HUES64 (cell line): ENCODE data around the gene DCAF10.
"Not testable (repeated sequence)": the region's sequence is repeated elsewhere in the genome, so short reads cannot be mapped to it uniquely, and the experiment has no call there.

Experiments used
- H3K27ac ChIP-seq: 2 replicates; pipeline ENCODE4 v1.7.0; 2013; ENCODE audit warnings: low read depth, low read length, inconsistent platforms
- H3K27me3 ChIP-seq: 2 replicates; pipeline ENCODE4 v1.6.1; 2013; ENCODE audit warnings: mild to moderate bottlenecking, low read length; ENCODE audit not compliant: insufficient read depth
- H3K36me3 ChIP-seq: 2 replicates; pipeline ENCODE4 v1.6.1; 2013; ENCODE audit warnings: mild to moderate bottlenecking, low read length; ENCODE audit not compliant: insufficient read depth
- H3K4me1 ChIP-seq: 2 replicates; pipeline ENCODE4 v1.6.1; 2013; ENCODE audit warnings: mild to moderate bottlenecking, low read length, moderate library complexity; ENCODE audit not compliant: insufficient read depth
- H3K4me3 ChIP-seq: 2 replicates; pipeline ENCODE4 v1.5.1; 2013; ENCODE audit warnings: mild to moderate bottlenecking, low read length, moderate library complexity
- H3K9ac ChIP-seq: 2 replicates; pipeline ENCODE4 v1.6.1; 2013; ENCODE audit warnings: mild to moderate bottlenecking, low read depth, low read length
- H3K9me3 ChIP-seq: 2 replicates; pipeline ENCODE4 v1.6.1; 2013; ENCODE audit warnings: low read depth, low read length; ENCODE audit not compliant: insufficient read depth
- WGBS: fragments of 150-250, 120-280 bp; methylation state at CpG from one replicate; pipeline ENCODE4 v1.1.7; 2013; ENCODE audit warnings: missing lambda C conversion rate; 5-methylcytosine and 5-hydroxymethylcytosine counted together

The DCAF10 gene

GRCh38 chr9:37903647-37904444 is 103.2 kb downstream of the DCAF10 start, which contains the start of gene SLC25A51:
Gene SLC25A51 (minus strand): TSS chr9:37904127. CDS start chr9:37888550, 15,577 bp downstream.
- Histone ChIP-seq H3K27ac (peak within 1 kb of the TSS; percentile 73; the same call in 1 of the 2 replicates), H3K9ac (peak within 1 kb of the TSS; percentile 77), H3K9me3 (no peaks in the 10 kb centered on the region), H3K36me3 (peaks cover 7% of the 10 kb centered on the region), H3K4me3 (peak within 1 kb of the TSS; percentile 77), H3K27me3 (peaks cover 4% of the 10 kb centered on the region; the same call in 1 of the 2 replicates), H3K4me1 (peaks cover 18% of the 10 kb centered on the region; the same call in 1 of the 2 replicates)
- under 1% methylated on average over 84 of the region's 84 CpGs for WGBS

GRCh38 chr9:37904445-37905130 is 104.0 kb downstream of the DCAF10 start:
- peak overlapping the region; percentile 73; the same call in 1 of the 2 replicates for H3K27ac ChIP-seq
- H3K36me3 ChIP-seq, result no peaks in the 10 kb centered on the region
- H3K4me3 ChIP-seq, result peak overlapping the region; percentile 77
- H3K27me3 ChIP-seq, result peaks cover 4% of the 10 kb centered on the region; the same call in 1 of the 2 replicates
- H3K4me1 ChIP-seq, result peaks cover 18% of the 10 kb centered on the region; the same call in 1 of the 2 replicates
- H3K9me3 ChIP-seq, result no peaks in the 10 kb centered on the region
- 58% methylated on average over 36 of the region's 36 CpGs for WGBS
- peak overlapping the region; percentile 77 for H3K9ac ChIP-seq

DNA sequence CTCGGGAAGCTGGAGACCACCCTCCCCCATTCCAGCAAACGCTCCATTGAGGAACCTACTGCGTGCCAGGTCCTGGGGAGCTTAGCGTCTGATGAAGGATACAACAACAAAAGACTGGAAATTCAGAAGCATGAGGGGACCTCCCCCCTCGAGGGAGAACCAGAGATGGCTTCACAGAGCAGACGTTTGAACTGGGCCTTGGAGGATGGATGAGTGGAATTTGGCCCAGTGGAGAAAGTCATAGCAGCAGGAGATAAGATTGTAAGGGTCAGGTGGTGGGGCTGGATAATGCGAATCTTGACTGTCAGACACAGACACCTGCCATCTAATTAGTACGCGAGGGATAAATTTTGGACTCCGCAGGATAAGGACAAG is 104.5 kb downstream of the DCAF10 start:
- no peaks in the 10 kb centered on the region for H3K9me3 ChIP-seq
- WGBS, result 88% methylated on average over 10 of the region's 10 CpGs
- H3K9ac ChIP-seq, result no peak overlapping the region
- peaks cover 18% of the 10 kb centered on the region; the same call in 1 of the 2 replicates for H3K4me1 ChIP-seq
- H3K27ac ChIP-seq, result no peak overlapping the region
- peak overlapping the region; percentile 77; the same call in 1 of the 2 replicates for H3K4me3 ChIP-seq
- peaks cover 4% of the 10 kb centered on the region; the same call in 1 of the 2 replicates for H3K27me3 ChIP-seq
- H3K36me3 ChIP-seq, result no peaks in the 10 kb centered on the region

DNA sequence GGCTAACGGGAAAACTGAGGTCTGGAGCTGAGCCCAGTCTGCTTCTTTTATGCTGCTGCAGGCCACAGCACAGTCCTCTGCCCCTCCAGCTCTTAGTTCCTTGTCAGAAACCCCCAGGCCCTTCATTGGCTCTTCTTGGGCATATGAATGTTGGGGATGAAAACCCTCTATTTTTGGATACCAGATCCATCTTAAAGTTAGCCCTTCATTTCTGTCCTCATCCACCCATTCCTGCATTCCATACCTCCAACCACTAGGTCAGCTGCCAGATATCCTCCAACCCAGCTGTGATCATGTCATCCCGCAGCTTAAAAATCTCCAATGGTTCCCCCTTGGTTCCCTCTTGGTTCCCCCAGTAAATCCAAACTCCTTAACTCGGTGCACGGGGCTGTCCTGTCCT is 105.2 kb downstream of the DCAF10 start:
- Histone ChIP-seq H3K4me1 (peaks cover 18% of the 10 kb centered on the region; the same call in 1 of the 2 replicates), H3K27ac (no peak overlapping the region), H3K9me3 (no peaks in the 10 kb centered on the region), H3K9ac (no peak overlapping the region), H3K36me3 (no peaks in the 10 kb centered on the region), H3K4me3 (no peak overlapping the region), H3K27me3 (peaks cover 4% of the 10 kb centered on the region; the same call in 1 of the 2 replicates)
- WGBS, result 92% methylated on average over 4 of the region's 4 CpGs

- Histone ChIP-seq H3K9me3 (no peaks in the 10 kb centered on the region), H3K9ac (no peak overlapping the region), H3K4me3 (no peak overlapping the region), H3K27ac (no peak overlapping the region), H3K4me1 (peaks cover 18% of the 10 kb centered on the region; the same call in 1 of the 2 replicates), H3K27me3 (peaks cover 4% of the 10 kb centered on the region; the same call in 1 of the 2 replicates), H3K36me3 (no peaks in the 10 kb centered on the region)
- WGBS, result 83% methylated on average over 11 of the region's 11 CpGs
Observed at GRCh38 chr9:37906312-37907239, 106.0 kb downstream of the DCAF10 start.

- H3K4me3 ChIP-seq, result no peak overlapping the region
- peaks cover 4% of the 10 kb centered on the region; the same call in 1 of the 2 replicates for H3K27me3 ChIP-seq
- 0 out of 2 replicates have a peak, but pooled peaks cover 11% of the 10 kb centered on the region for H3K4me1 ChIP-seq
- H3K27ac ChIP-seq, result no peak overlapping the region
- H3K9me3 ChIP-seq, result no peaks in the 10 kb centered on the region
- WGBS, result 85% methylated on average over 4 of the region's 4 CpGs
- H3K9ac ChIP-seq, result no peak overlapping the region
- no peaks in the 10 kb centered on the region for H3K36me3 ChIP-seq
Observed at GRCh38 chr9:37908283-37908682, 107.7 kb downstream of the DCAF10 start.

- H3K36me3 ChIP-seq, result no peaks in the 10 kb centered on the region
- WGBS, result 91% methylated on average over 4 of the region's 4 CpGs
- no peak overlapping the region for H3K9ac ChIP-seq
- no peak overlapping the region for H3K4me3 ChIP-seq
- H3K9me3 ChIP-seq, result no peaks in the 10 kb centered on the region
- H3K27me3 ChIP-seq, result peaks cover 4% of the 10 kb centered on the region; the same call in 1 of the 2 replicates
- no peak overlapping the region for H3K27ac ChIP-seq
- H3K4me1 ChIP-seq, result 0 out of 2 replicates have a peak, but pooled peaks cover 11% of the 10 kb centered on the region
Observed at GRCh38 chr9:37908698-37909186, 108.1 kb downstream of the DCAF10 start.

DNA sequence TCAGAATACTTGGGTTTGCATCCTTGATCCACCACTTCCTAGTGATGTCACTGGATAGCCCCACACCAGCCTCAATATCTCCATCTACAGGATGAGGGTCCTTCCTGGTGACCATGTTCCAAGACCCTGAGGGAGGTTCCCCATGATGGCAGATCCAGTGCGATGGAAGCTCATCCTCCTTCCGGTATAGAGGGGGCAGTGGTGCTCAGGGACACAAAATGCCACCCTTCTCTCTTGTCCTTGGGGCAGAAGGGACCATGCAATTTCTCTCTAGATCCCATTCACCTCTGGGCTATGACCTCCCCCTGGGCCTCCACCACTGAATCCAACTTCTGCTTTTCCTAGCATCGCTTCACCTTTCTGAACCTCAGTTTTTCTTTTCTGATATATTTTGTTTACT is 108.7 kb downstream of the DCAF10 start:
- no peak overlapping the region for H3K9ac ChIP-seq
- H3K27me3 ChIP-seq, result peaks cover 4% of the 10 kb centered on the region; the same call in 1 of the 2 replicates
- no peaks in the 10 kb centered on the region for H3K36me3 ChIP-seq
- no peaks in the 10 kb centered on the region for H3K9me3 ChIP-seq
- no peak overlapping the region for H3K4me3 ChIP-seq
- no peak overlapping the region for H3K27ac ChIP-seq
- 96% methylated on average over 2 of the region's 3 CpGs for WGBS
- peaks cover 11% of the 10 kb centered on the region; the same call in 1 of the 2 replicates for H3K4me1 ChIP-seq

DNA sequence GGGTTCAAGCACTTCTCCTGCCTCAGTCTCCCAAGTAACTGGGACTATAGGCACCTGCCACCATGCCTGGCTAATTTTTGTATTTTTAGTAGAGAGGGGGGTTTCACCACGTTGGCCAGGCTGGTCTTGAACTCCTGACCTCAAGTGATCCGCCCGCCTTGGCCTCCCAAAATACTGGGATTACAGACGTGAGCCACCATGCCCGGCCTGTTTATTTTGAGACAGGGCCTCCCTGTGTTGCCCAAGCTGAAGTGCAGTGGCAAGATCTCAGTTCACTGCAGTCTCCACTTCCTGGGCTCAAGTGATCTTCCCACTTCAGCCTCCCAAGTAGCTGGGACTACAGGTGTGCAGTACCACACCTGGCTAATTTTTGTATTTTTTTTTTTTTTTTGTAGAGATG is 109.2 kb downstream of the DCAF10 start:
- not testable (repeated sequence) for H3K9me3 ChIP-seq, H3K9ac ChIP-seq, H3K4me1 ChIP-seq, H3K36me3 ChIP-seq, H3K27ac ChIP-seq, H3K4me3 ChIP-seq, H3K27me3 ChIP-seq
- WGBS, result 94% methylated on average over 5 of the region's 5 CpGs

DNA sequence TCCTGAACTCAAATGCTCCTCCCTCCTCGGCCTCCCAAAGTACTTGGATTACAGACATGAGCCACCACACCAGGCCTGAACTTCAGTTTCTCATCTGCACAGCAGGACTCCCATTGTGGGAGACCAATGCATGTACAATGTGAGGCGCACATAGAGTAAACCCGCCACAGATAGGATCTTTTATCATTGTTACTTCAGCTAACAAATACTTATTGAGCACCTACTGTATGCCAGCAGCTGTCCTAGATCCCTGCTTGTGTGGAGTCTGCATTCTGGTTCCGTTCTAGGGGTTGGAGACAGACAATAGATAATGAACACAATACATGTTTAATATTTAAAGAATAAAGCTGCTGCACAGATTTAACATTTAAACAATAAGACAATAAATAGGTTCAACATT is 109.7 kb downstream of the DCAF10 start:
- Histone ChIP-seq H3K9ac (no peak overlapping the region), H3K36me3 (no peaks in the 10 kb centered on the region), H3K9me3 (no peaks in the 10 kb centered on the region), H3K4me1 (peaks cover 2% of the 10 kb centered on the region; the same call in 1 of the 2 replicates), H3K4me3 (no peak overlapping the region), H3K27ac (no peak overlapping the region), H3K27me3 (no peaks in the 10 kb centered on the region)
- WGBS, result 96% methylated on average over 4 of the region's 4 CpGs
